ENCODE measurements around the gene KRT73.

Gene KRT73

GRCh38 chr12:52645120-52645761 is 26.9 kb upstream of the KRT73 start:
- no peak for FAIRE-seq

- no peak for FAIRE-seq
Observed at GRCh38 chr12:52644078-52644415, 25.7 kb upstream of the KRT73 start.

- FAIRE-seq = no peak
Observed at GRCh38 chr12:52643233-52644077, 25.1 kb upstream of the KRT73 start.

- no peak for FAIRE-seq
Observed at GRCh38 chr12:52641468-52641867, 23.1 kb upstream of the KRT73 start.

GRCh38 chr12:52637299-52637698 is 18.9 kb upstream of the KRT73 start:
- no peak for FAIRE-seq

GRCh38 chr12:52636592-52637258 is 18.4 kb upstream of the KRT73 start:
- no peak for FAIRE-seq

GRCh38 chr12:52636189-52636588 is 17.8 kb upstream of the KRT73 start:
- FAIRE-seq = no peak

GRCh38 chr12:52634266-52635056 is 16.1 kb upstream of the KRT73 start:
- FAIRE-seq = no peak

GRCh38 chr12:52633383-52633782 is 15.0 kb upstream of the KRT73 start:
- no peak for FAIRE-seq

GRCh38 chr12:52632656-52633055 is 14.3 kb upstream of the KRT73 start:
- FAIRE-seq = no peak

GRCh38 chr12:52631676-52632459 is 13.5 kb upstream of the KRT73 start:
- FAIRE-seq = no peak

GRCh38 chr12:52631264-52631663 is 12.9 kb upstream of the KRT73 start:
- FAIRE-seq = no peak

GRCh38 chr12:52630599-52631200 is 12.3 kb upstream of the KRT73 start:
- FAIRE-seq = no peak

GRCh38 chr12:52630008-52630500 is 11.7 kb upstream of the KRT73 start:
- FAIRE-seq = no peak

GRCh38 chr12:52629281-52630007 is 11.1 kb upstream of the KRT73 start:
- FAIRE-seq = no peak

- FAIRE-seq = no peak
Observed at GRCh38 chr12:52628841-52629240, 10.5 kb upstream of the KRT73 start.

- no peak for FAIRE-seq
Observed at GRCh38 chr12:52628111-52628507, 9.8 kb upstream of the KRT73 start.

- FAIRE-seq = no peak
Observed at GRCh38 chr12:52627395-52628110, 9.2 kb upstream of the KRT73 start.

GRCh38 chr12:52622349-52622748 is 4.0 kb upstream of the KRT73 start:
- FAIRE-seq = no peak

- FAIRE-seq = no peak
Observed at GRCh38 chr12:52618866-52619265, 507 bp upstream of the KRT73 start.
